GM12801 (cell line): ENCODE data around the gene BPI.

Experiments
- CTCF ChIP-seq: IDR thresholded peaks from one replicate; pipeline ENCODE4 v1.5.1; 2011; ENCODE audit warnings: control low read depth; ENCODE audit not compliant: insufficient read length; ENCODE audit errors: extremely low read depth

BPI gene

GRCh38 chr20:38331245-38331644 is 27.3 kb downstream of the BPI start:
- TF ChIP-seq CTCF, result no peak

GRCh38 chr20:38331814-38332213 is 27.9 kb downstream of the BPI start:
- no peak for TF ChIP-seq CTCF

GRCh38 chr20:38334016-38334415 is 30.1 kb downstream of the BPI start:
- TF ChIP-seq CTCF, result no peak

GRCh38 chr20:38336726-38337125 is 32.8 kb downstream of the BPI start:
- TF ChIP-seq CTCF, result no peak

GRCh38 chr20:38337561-38338140 is 33.7 kb downstream of the BPI start:
- TF ChIP-seq CTCF, result no peak

GRCh38 chr20:38338849-38339520 is 35.0 kb downstream of the BPI start:
- no peak for TF ChIP-seq CTCF

- no peak for TF ChIP-seq CTCF
Measured at GRCh38 chr20:38339997-38340396, 36.0 kb downstream of the BPI start.
